Measurements from ENCODE around the gene STOML2.

- TF ChIP-seq REST (tag by site-specific recombination; IDR thresholded peaks at IDR 0.05) (no peak), ZNF211 (tag by site-specific recombination; IDR thresholded peaks at IDR 0.05; ENCODE audit: low read depth) (no peak), HOXA7 (CRISPR knock-in tag; IDR thresholded peaks at IDR 0.05; ENCODE audit: borderline replicate concordance) (no peak), CTCF (tag by site-specific recombination; IDR thresholded peaks at IDR 0.05) (no peak), ZNF121 (tag by site-specific recombination; IDR thresholded peaks at IDR 0.05) (no peak), TCF7L2 (IDR thresholded peaks at IDR 0.05; ENCODE audit: borderline replicate concordance, low read depth, low read length) (no peak), PRDM2 (tag by site-specific recombination; IDR thresholded peaks at IDR 0.05; ENCODE audit: borderline replicate concordance) (no peak)
Measured at GRCh38 chr9:35110327-35110761, 7.4 kb upstream of the STOML2 start.
